Hematopoietic multipotent progenitor cell treated with erythropoietin and hydrocortisone succinate and interleukin-3 and kit ligand, for 17 days (in vitro differentiated cells): ENCODE data around the gene SNX11.

ENCODE experiments used
- DNase-seq: peaks from one replicate; pipeline ENCODE4 v3.0.0-alpha.2; 2015; ENCODE audit warnings: low spot score

SNX11 gene

GRCh38 chr17:48162306-48162934, 54.9 kb downstream of the SNX11 start:
- DNase-seq, result no peak

- no peak for DNase-seq
These were observed 55.5 kb downstream of the SNX11 start for GRCh38 chr17:48162946-48163506.

- DNase-seq, result no peak
These were observed 56.2 kb downstream of the SNX11 start for GRCh38 chr17:48163809-48164208.

- no peak for DNase-seq
These were observed 62.4 kb downstream of the SNX11 start for GRCh38 chr17:48169926-48170325.
